Measurements from ENCODE around the gene KCNA10. TPM values are rescaled to one million over a fixed set of nuclear protein-coding genes. Genes with fewer than 3 reads are reported as not detected.

KCNA10 gene
- total RNA-seq, 2 donors from 2014 or later = not detected

GRCh38 chr1:110522560-110522959 is 3.6 kb upstream of the KCNA10 start:
- no peak overlapping the region for H3K27ac ChIP-seq
- H3K27me3 ChIP-seq (replicated peaks; ENCODE audit: insufficient read depth) = peaks cover 3% of the 10 kb centered on the region
- H3K4me1 ChIP-seq (replicated peaks) = no peaks in the 10 kb centered on the region
- 72% methylated on average over 5 of the region's 5 CpGs for WGBS
- no peaks in the 10 kb centered on the region for H3K36me3 ChIP-seq
- intact Hi-C loops (cut with DNase I) = no loop called here
- no peak overlapping the region for H3K4me3 ChIP-seq
- H3K9me3 ChIP-seq = no peaks in the 10 kb centered on the region
- TF ChIP-seq POLR2AphosphoS5 (IDR thresholded peaks at IDR 0.05) (no peak), CTCF (IDR thresholded peaks at IDR 0.05) (no peak), POLR2A (IDR thresholded peaks at IDR 0.05) (no peak)
- DNase-seq (ENCODE audit: low spot score) = no peak

GRCh38 chr1:110520827-110521226 is 1.9 kb upstream of the KCNA10 start:
- Histone ChIP-seq H3K36me3 (no peaks in the 10 kb centered on the region), H3K4me3 (no peak overlapping the region), H3K4me1 (replicated peaks) (no peaks in the 10 kb centered on the region), H3K27ac (no peak overlapping the region), H3K9me3 (no peaks in the 10 kb centered on the region), H3K27me3 (replicated peaks; ENCODE audit: insufficient read depth) (peaks cover 3% of the 10 kb centered on the region)
- intact Hi-C loops (cut with DNase I) = no loop called here
- DNase-seq (ENCODE audit: low spot score) = no peak
- WGBS = 62% methylated on average over 3 of the region's 3 CpGs
- no peak for TF ChIP-seq POLR2AphosphoS5 (IDR thresholded peaks at IDR 0.05)
- no peak for TF ChIP-seq CTCF (IDR thresholded peaks at IDR 0.05)
- TF ChIP-seq POLR2A (IDR thresholded peaks at IDR 0.05) = no peak

- H3K27ac ChIP-seq = no peak overlapping the region
- no peaks in the 10 kb centered on the region for H3K9me3 ChIP-seq
- intact Hi-C loops (cut with DNase I) = no loop called here
- H3K4me3 ChIP-seq = no peak overlapping the region
- no peaks in the 10 kb centered on the region for H3K36me3 ChIP-seq
- TF ChIP-seq POLR2AphosphoS5 (IDR thresholded peaks at IDR 0.05) = no peak
- no peak for TF ChIP-seq CTCF (IDR thresholded peaks at IDR 0.05)
- TF ChIP-seq POLR2A (IDR thresholded peaks at IDR 0.05) = no peak
- no peaks in the 10 kb centered on the region for H3K4me1 ChIP-seq (replicated peaks)
- WGBS = 70% methylated on average over 4 of the region's 5 CpGs
- DNase-seq (ENCODE audit: low spot score) = no peak
- no peaks in the 10 kb centered on the region for H3K27me3 ChIP-seq (replicated peaks; ENCODE audit: insufficient read depth)
These were observed 3.1 kb downstream of the KCNA10 start for GRCh38 chr1:110515891-110516290.

- H3K9me3 ChIP-seq = no peaks in the 10 kb centered on the region
- H3K4me1 ChIP-seq (replicated peaks) = no peaks in the 10 kb centered on the region
- no peak overlapping the region for H3K4me3 ChIP-seq
- no peak overlapping the region for H3K27ac ChIP-seq
- no peaks in the 10 kb centered on the region for H3K27me3 ChIP-seq (replicated peaks; ENCODE audit: insufficient read depth)
- intact Hi-C loops (cut with DNase I) = no loop called here
- no peak for DNase-seq (ENCODE audit: low spot score)
- TF ChIP-seq CTCF (IDR thresholded peaks at IDR 0.05) (no peak), POLR2A (IDR thresholded peaks at IDR 0.05) (no peak), POLR2AphosphoS5 (IDR thresholded peaks at IDR 0.05) (no peak)
- H3K36me3 ChIP-seq = no peaks in the 10 kb centered on the region
These were observed 3.9 kb downstream of the KCNA10 start for GRCh38 chr1:110515041-110515440.

- 62% methylated on average over 8 of the region's 8 CpGs for WGBS
- Histone ChIP-seq H3K27me3 (replicated peaks; ENCODE audit: insufficient read depth) (no peaks in the 10 kb centered on the region), H3K4me1 (replicated peaks) (no peaks in the 10 kb centered on the region), H3K36me3 (no peaks in the 10 kb centered on the region), H3K9me3 (no peaks in the 10 kb centered on the region), H3K4me3 (no peak overlapping the region), H3K27ac (no peak overlapping the region)
- intact Hi-C loops (cut with DNase I) = no loop called here
- no peak for DNase-seq (ENCODE audit: low spot score)
- TF ChIP-seq POLR2A (IDR thresholded peaks at IDR 0.05) (no peak), CTCF (IDR thresholded peaks at IDR 0.05) (no peak), POLR2AphosphoS5 (IDR thresholded peaks at IDR 0.05) (no peak)
These were observed 5.5 kb downstream of the KCNA10 start for GRCh38 chr1:110513511-110513910.

All from prostate gland (tissue), 2 donors.